Fibroblast of the aortic adventitia (primary cell): ENCODE results near the gene ASIC4. TPM values are rescaled to one million over a fixed set of nuclear protein-coding genes. Genes with fewer than 3 reads are reported as not detected.
A peak's percentile ranks its signal among the peaks of the same experiment; 100 is the strongest.

Source experiments
- DNase-seq: peaks from one replicate; pipeline ENCODE4 v3.0.0-alpha.2; 2010; ENCODE audit warnings: low read depth
- H3K4me3 ChIP-seq: 2 replicates; pipeline ENCODE4 v1.5.1; 2011; ENCODE audit warnings: low read depth, mild to moderate bottlenecking, control low read depth, low read length, moderate library complexity
- total RNA-seq: library from RNA; depleted of rRNA; stranded (reverse); fragments of >200 nt; gene quantifications from 2 replicates; pipeline ENCODE4 v1.2.3, GENCODE V29; 2012; ENCODE audit warnings: low replicate concordance
- TF ChIP-seq, protein P1 (sequence below): IDR thresholded peaks from 2 replicates; pipeline ENCODE4 v1.5.1; 2011; ENCODE audit warnings: mild to moderate bottlenecking, low read length, control low read depth, inconsistent platforms; ENCODE audit not compliant: insufficient read depth

The ASIC4 gene
- total RNA-seq, 1 donor: not detected

GRCh38 chr2:219475278-219475677, 39.0 kb upstream of the ASIC4 start:
- TF ChIP-seq, protein P1, sequence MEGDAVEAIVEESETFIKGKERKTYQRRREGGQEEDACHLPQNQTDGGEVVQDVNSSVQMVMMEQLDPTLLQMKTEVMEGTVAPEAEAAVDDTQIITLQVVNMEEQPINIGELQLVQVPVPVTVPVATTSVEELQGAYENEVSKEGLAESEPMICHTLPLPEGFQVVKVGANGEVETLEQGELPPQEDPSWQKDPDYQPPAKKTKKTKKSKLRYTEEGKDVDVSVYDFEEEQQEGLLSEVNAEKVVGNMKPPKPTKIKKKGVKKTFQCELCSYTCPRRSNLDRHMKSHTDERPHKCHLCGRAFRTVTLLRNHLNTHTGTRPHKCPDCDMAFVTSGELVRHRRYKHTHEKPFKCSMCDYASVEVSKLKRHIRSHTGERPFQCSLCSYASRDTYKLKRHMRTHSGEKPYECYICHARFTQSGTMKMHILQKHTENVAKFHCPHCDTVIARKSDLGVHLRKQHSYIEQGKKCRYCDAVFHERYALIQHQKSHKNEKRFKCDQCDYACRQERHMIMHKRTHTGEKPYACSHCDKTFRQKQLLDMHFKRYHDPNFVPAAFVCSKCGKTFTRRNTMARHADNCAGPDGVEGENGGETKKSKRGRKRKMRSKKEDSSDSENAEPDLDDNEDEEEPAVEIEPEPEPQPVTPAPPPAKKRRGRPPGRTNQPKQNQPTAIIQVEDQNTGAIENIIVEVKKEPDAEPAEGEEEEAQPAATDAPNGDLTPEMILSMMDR: no peak
- no peak for DNase-seq
- H3K4me3 ChIP-seq: no peak overlapping the region

- TF ChIP-seq, protein P1: peak; percentile 96
- DNase-seq: peak; percentile 62
- no peak overlapping the region for H3K4me3 ChIP-seq
These were observed 38.3 kb upstream of the ASIC4 start for GRCh38 chr2:219475697-219476651.

DNA sequence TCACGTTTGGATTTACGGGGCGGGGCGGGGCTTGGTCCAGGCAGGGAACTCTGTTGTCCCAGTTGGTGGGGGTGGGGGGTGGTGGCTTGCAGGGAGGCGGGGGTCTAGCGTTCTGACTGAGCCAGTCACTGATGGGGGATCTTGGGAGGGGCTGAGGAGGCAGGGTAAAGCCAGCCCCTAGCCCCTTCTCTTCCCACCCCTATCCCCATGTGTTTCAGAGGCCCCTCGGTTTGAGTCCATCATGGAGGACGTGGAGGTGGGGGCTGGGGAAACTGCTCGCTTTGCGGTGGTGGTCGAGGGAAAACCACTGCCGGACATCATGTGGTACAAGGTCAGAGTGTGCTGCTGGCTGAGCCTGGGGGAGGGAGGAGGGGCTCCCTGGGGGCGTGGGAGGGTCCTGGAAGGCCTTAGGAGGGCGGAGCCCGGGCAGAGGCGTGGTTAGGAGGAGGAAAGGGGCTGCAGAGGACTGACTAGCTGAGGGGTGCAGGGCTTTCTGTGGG, 37.6 kb upstream of the ASIC4 start:
- no peak for DNase-seq
- TF ChIP-seq, protein P1: no peak
- H3K4me3 ChIP-seq: no peak overlapping the region

GRCh38 chr2:219477179-219477578, 37.1 kb upstream of the ASIC4 start:
- DNase-seq: no peak
- TF ChIP-seq, protein P1: no peak
- H3K4me3 ChIP-seq: no peak overlapping the region

GRCh38 chr2:219477815-219478214, 36.5 kb upstream of the ASIC4 start:
- no peak for DNase-seq
- TF ChIP-seq, protein P1: no peak
- H3K4me3 ChIP-seq: no peak overlapping the region

- TF ChIP-seq, protein P1: no peak
- H3K4me3 ChIP-seq: no peak overlapping the region
- DNase-seq: no peak
These were observed 35.4 kb upstream of the ASIC4 start for GRCh38 chr2:219478916-219479315.
